Ramos (cell line): ENCODE data around the gene HUWE1.

ENCODE experiments used
- in situ Hi-C: fragments of 300-500 bp; cut with MboI; formaldehyde crosslinking; loops from one replicate; pipeline ENCODE4 v1.14.3; 2022; ENCODE audit warnings: low sequenced_read_pairs; ENCODE audit not compliant: unreplicated experiment

The HUWE1 gene

DNA sequence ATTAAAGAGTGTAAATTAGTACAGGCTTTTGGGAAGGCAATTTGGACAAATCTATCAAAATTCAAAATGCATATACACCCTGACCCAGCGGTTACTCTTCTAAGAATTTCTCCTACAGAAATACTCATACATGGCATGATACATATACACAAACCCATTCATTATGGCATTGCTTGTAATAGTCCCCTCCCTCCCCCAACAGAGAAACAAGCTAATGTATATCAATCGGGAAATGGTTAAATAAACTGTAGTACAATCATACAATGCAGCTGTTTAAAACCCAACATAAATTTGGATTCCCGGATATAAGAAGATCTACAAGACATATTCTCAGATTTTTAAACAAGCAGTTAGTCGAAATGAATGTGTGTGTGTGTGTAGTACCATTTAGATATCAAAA is 808 bp downstream of the HUWE1 start:
- in situ Hi-C loops: no loop called here

DNA sequence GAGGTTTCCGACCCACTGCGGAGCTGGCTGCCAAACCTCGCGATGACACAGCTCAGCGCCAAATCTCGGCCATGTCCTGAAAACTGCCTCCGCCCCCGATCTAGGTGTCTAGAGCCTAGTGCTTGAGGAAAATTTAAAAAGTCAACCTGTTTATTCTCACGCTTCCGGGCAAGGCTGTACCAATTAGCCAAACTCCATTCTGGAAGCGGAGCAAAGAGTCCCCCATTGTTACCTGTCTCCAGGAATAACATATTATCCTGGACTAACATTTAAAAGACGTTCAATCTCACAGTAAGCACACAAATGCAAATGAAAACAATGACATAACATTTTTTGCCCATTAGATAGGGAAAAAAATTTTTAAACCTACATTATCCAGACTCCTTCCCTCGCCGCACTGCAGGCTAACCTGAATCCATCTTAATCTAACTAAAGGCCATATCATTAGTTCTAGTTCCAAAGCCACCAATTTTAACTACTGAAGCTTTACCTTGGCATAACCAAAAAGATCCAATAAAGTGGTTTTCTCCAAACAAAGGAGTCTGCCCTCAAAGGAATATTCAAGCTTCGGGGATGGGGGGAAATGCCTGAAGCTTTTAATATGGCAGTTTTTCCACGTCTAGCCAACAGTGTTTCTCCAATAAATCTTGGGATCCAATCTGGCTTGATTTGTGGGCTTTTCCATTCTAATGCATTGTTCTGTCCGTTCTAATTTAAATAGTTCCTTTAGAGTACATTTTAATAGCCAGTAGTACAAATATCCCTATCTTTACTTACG is 1.9 kb downstream of the HUWE1 start:
- in situ Hi-C loops: no loop called here

DNA sequence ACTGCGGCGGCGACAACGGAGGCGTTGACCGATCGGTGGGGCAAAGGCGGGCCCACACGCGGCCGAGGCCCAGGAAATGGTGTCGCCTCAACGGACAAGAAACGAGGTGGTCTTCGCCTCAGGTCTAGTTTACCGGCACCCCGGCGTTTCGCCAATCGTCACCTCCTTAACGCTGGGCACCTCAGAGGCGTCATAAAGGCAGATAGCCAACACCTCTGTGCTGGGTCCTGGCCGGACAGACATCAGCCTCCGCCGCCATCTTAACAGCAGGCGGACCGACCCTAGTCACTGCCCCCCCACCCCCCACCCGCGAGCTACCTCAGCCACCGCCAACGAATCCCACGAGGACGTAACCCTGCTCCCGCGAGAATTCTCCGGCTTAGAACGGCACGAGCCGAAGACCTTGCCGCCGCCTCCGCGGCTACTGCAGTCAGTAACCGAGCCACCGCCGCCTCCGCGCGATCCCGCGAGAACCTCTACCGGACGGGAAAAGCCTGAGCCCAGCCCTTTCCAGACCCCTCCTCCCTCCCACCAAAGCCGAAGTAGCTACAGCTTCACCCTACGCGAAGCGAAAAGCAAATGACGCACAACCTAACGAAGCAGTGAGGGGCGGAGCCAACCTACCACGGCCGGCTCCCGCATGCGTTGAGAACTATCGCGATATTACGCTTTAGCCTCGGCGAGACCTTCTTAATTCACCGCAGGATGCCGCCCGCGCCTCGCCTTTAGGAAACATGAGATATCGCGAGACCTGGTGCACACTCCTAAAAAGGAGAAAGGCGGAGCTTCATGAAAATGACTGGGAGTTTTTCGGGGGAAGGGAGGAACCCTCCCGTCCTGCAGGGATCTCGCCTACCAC is 2.7 kb downstream of the HUWE1 start:
- in situ Hi-C loops: no loop called here

DNA sequence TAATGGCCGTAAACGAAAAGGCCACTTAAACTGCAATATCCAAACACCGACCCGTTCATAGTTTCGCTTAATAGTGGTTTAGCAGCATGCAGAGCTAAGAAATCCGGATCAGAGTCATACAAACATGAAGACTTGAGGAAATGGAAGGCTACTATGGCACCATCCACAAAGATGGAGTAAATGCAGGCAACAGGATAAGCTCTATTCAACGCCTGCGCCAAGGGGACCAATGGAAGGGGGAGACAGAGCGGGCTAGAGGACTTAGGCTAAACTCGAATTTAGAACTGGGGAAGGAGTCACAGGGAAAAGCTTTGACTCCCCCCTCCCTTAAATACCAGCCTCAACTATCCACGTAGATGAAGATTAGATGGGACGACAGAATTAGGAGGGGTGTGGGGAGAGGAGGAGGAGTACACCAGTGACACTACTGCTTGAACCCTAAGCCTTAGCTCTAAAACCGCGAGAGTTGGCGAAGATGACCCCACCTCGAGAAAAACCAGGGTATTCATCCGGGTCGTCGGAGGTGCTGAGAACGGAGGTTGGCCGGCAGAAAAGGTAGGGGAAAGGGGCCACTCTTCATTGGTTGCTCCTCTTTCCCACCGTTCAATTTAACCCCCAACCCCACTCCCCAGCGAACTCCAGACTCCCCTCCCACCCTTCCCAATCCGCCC is 3.5 kb downstream of the HUWE1 start:
- in situ Hi-C loops: no loop called here

DNA sequence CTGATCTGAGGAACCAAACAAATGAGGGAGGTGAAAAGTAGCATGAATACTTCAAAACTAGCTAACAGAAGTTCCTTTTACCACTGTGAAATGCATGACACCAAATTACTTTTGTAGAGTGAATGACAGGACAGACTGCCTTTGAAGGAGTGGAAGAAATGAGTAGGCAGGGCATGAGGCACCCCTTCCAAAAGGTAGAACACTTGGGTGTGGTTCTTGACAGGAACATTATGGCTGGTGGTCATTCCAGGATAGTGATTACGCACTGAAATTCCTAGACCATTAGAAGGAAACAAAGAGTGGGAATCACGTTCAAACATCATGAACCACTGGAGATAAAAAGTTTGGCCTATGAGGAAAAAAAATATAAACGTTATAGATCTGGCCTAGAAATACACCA is 4.9 kb downstream of the HUWE1 start:
- in situ Hi-C loops: no loop called here

DNA sequence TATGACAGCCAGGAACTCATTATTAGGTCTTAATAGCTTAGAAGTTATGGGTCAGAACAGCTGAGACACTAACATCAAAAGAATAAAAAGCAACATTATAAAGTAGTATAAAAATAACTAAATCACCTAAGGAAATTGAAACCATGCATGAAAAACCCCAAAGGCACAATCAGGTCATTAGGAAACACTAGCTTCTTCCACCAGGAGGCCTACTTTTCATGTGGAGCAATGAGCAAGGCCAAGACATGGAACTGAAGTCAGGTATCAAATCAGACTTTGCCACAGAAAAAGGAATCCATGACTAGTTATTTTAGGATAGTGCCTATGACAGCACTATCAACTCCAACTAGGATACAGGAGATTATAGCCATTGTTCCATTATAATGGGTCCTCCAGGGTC is 7.9 kb downstream of the HUWE1 start:
- in situ Hi-C loops: no loop called here

DNA sequence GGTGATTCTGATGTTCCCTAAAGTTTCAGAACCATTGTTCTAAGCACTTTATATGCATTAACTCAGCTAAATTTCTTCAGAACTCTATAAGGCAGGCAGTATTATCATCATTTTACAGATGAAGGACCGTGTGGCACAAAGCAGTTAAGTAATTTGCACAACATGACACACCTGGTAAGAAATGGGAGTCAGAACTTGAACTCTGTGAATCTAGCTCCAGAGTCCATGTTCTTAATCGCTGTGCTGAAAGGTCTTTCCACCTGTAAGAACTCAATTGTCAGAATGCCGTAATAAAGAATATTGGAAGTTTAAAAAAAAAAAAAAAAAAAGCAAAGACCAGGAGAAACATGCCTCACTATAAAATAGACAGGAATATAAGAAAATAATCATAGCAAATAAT is 9.2 kb downstream of the HUWE1 start:
- in situ Hi-C loops: no loop called here

DNA sequence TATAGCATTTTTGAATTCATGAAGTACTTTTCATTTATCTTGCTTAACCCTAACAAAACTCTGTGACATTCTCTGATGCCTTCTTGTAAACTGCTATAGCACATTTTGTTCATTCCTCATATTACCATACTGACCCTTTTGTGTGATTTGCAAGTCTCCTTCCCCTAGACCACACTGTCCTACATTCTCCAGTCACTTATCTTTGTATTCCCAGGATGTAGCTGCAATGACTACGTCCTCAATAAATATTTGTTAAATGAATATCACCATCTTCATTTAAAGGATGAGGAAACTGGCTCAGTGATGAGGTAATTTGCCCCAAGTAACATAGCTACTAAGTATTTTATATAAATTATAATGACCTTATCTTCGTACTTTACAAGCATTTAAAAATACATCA is 11.9 kb downstream of the HUWE1 start:
- in situ Hi-C loops: no loop called here

DNA sequence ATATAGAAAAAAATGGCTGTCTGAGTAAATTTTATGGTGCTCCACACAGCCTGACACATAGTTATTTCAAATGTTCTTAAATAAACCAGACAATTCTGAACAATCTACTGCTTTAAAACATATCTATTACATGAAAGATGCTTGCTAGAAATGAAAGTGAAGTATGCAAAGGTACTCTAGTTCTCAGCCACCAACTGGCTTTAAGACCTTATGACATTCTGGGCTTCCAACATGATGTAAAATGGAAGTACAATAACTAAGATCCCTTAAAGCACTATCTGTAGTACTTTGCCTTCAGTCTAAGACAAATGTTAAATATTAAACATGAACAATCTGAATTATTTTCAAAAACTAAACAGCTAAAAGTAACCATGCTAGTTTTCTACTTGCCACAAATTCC is 17.3 kb downstream of the HUWE1 start:
- in situ Hi-C loops: no loop called here

DNA sequence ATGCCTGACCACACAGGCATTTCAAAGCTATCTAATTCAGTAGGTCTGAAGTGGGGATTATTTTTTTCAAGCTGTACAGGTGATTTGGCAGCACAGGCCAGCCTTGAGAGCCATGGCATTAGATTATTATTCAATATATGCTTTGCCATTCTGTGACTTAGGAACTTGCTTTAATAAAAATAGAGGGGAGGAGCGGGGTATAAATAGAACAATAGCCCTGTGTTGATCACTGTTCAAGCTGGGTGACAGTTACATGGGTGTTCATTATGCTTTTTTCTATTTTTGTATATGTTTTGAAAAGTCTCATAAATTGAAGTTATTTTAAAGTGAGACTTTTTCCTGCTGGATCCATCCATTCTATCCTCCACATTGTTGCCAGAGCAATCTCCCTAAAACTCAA is 20.3 kb downstream of the HUWE1 start:
- in situ Hi-C loops: no loop called here

DNA sequence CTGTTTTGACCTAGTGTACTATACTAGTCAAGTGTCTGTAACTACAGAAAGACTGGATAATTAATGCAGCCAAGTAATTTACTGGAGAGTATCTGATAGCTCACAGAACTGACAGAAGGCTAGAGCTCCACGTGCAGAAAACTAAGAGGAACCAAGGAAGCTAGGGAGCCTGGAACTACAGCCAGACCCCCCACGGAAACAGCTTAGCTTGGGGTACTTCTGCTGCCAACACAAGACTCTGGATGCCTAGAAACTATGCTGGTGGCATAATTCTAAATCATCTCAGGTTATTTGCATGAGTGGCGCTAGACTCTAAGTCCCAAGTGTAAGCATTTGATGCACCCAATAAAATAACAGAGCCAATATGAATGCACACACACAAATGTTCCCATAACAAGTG is 26.5 kb downstream of the HUWE1 start:
- in situ Hi-C loops: no loop called here

DNA sequence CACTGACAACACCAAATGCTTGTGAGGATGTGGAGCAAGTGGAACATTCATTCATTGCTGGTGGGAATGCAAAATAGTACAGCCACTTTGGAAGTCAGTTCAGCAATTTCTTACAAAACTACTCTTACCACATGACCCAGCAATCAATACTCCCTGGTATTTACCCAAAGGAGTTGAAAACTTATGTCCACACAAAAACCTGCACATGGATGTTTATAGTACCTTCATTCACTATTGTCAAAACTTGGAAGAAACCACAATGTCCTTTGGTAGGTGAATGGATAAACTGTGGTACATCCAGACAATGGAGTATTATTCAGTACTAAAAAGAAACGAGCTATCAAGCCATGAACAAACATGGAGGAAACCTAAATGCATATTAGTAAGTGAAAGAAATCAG is 27.5 kb downstream of the HUWE1 start:
- in situ Hi-C loops: no loop called here

DNA sequence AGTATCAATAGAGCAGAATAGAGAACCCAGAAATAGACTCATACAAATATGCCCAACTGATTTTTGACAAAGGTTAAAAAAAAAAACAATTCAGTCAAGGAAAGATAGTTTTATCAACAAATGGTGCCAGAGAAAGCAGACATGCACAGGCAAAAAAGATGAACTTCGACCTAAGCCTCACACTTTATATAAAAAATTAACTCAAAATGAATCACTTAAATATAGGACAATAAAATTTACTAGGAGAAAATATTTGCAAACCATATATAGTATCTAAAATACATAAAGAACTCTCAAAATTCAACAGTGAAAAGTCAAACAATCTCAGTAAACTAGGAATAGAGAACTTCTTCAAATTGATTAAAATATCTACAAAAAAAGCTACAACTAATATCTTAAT is 29.7 kb downstream of the HUWE1 start:
- in situ Hi-C loops: no loop called here

DNA sequence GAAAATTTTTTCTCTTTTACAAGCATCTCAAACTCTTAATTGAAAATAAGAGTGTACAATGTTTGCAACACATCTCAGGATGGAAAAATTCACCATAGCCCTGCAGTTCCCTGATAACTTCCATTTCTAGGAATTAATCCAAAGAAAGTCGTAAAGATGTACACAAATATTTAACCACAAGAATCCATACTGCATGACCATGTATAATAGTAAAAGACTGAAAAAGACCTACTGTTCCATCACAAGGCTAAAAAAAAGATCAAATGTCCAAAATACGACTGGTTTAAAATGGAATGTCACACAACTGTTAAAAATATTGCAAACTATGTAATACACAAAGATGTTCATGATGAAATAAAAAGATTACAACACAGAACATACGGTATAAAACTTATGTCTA is 32.1 kb downstream of the HUWE1 start:
- in situ Hi-C loops: no loop called here

DNA sequence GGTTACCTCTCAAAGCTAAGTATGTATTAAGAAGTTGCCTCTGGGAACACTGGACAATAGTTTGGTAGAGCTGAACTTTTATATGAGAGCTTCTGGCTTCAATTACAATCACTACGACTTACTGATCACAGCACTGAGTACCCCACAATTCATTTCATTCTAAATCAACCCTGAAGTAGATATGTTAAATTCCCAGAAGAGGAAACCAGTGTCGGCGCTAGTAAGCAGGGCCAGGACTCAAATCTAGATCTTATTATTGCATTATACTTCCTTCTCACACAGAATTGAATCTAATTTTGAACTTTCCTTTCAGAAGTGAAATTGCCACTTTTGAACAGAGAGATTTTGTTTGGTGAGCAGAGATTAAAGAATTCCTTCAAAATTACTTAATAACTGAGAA is 41.8 kb downstream of the HUWE1 start:
- in situ Hi-C loops: no loop called here

DNA sequence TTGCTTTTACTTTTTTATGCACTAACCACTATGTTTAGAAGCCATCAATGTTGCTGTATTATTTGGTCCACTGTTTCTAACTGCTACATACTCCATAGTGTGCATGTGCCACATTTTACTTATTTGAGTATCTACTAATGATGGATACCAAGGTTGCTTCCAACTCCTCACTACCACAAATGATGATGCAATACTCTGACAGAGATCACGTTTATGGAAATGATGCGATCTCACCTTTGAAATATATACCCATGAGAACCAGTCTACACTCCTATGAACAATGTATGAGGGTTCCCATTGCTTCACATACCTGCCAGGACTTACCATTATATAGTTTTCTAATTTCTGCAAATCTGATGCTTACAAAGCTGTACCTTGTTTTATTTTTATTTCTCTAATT is 44.2 kb downstream of the HUWE1 start:
- in situ Hi-C loops: no loop called here

DNA sequence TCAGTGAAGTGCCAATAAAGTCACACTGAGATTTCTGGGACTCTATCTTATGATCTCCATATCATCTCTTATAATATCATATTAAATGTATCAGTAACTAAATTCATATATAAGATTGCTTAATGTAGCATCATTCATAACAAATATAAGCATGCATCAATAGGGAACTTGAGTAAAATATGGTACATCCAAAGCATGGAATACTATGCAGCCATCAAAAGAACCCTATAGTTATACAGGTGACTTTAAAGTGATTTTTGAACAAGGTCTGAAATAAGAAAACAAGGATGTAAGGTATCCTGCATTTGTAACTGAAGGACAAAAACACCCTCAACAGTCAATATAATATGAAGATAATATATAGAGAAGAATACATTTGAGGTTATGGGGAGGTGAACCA is 47.3 kb downstream of the HUWE1 start:
- in situ Hi-C loops: no loop called here

DNA sequence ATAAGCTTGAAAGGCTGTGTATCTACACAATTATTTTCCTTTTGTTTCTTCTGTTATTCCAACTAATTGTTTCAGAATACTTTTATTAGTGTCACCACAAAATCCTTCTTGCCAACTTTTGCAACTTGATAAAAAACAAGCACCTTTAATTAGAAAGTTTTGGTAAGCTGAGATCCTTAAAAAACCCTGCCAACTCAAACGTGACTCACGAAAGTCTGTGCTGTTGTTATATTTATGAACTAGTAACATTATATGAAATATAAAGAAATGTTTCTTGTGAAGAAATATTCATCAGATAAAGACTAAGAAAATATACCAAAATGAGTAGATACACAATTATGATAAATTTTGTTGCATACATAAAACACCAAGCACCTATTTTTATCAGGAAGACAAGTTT is 49.0 kb downstream of the HUWE1 start:
- in situ Hi-C loops: no loop called here

DNA sequence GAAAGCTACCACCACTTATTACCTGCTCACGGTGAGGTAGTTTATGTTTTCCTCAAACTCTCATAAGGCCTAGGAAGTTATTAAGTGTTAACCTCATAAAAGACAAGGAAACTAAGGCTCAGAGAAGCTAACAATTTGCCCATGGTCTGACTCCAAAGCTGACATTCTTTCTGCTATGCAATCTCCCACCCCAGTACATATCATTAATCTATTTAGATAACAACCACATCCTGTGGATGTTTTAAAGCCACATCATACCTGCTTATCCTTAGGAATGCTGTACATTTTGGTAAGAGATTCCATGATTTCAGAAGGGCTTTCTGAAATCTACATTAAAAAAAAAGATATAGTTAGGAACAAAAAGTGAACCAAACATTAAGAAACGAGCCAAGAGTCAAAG is 55.4 kb downstream of the HUWE1 start:
- in situ Hi-C loops: no loop called here

DNA sequence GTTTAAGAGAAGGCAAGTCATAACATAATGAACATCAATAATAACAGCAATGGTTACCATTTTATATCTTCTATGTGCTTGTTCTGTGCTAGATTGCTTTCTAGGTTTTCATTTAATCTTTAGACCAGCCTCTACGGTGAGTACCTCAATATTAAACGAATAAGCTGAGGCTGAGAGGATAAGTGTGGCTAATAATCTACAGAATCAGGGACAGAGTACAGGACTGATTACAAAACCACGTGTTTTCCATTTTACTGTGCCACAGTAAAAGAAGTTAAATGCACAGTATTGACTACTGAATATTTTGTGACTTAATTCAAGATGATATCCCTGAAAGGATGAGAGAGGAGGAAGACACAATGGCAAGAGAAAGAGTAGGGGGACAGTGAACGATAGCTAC is 56.3 kb downstream of the HUWE1 start:
- in situ Hi-C loops: no loop called here

DNA sequence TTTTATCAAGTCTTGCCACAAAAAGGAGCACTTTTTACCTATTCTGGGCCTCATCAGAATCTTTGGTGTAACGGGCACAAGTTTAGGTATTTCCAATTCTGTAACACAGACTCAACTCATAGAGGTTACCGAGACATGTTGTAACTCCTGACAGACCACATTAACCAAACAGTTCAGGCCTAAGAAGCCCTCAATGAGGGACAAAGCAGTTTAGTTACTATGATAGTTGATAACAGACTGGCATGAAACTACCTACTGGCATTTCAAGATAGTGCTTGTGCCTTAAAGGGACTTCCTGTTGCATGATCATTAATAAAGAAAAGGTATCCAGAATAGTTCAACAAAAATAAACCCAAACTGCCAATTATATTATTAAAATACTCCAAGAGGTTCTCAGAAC is 64.1 kb downstream of the HUWE1 start:
- in situ Hi-C loops: no loop called here
